ENCODE data around the gene MUC2. TPM values are rescaled to one million over a fixed set of nuclear protein-coding genes. Genes with fewer than 3 reads are reported as not detected.

MUC2 gene
- total RNA-seq, 1 experiment from 2014 or later, result 0.47 TPM

DNA sequence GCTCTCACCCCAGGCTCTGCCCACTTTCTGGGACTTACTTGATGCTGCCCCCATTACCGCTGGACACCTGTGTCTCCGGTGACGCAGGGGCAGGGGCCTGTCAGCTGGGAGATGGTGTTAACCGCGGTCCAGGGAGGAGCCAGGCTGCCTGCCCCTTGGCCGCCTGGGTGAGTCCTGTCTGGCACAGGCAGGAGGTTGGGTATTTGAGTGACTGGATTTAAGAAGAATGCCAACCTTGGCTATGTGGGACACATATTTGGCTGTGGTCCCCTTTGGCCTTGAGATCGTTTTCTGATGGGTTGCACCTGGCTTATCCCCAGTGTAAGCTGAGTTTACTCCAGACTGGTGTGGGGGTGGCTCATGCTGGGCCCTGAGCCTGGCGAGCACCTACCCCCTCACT is 40.7 kb upstream of the MUC2 start:
- Histone ChIP-seq H3K27ac (ENCODE audit: low read depth, low read length) (no peak overlapping the region), H3K36me3 (ENCODE audit: control insufficient read depth in 1 of 2, insufficient read depth in 2 of 2, low read length in 2 of 2) (no peaks in the 10 kb centered on the region), H3K9ac (ENCODE audit: low read length) (no peak overlapping the region), H3K4me2 (ENCODE audit: low read length) (no peak overlapping the region), H3K4me1 (ENCODE audit: control insufficient read depth in 1 of 2, insufficient read depth in 2 of 2, low read length in 2 of 2) (no peaks in the 10 kb centered on the region), H3K79me2 (ENCODE audit: insufficient read depth, low read length) (no peaks in the 10 kb centered on the region), H3K27me3 (ENCODE audit: insufficient read depth, low read length) (no peaks in the 10 kb centered on the region), H2AFZ (ENCODE audit: low read depth, low read length, poor library complexity, severe bottlenecking) (no peak overlapping the region), H4K20me1 (ENCODE audit: insufficient read depth) (no peaks in the 10 kb centered on the region), H3K9me2 (ENCODE audit: insufficient read depth) (no peaks in the 10 kb centered on the region), H3K4me3 (replicated peaks in 1 of 2; ENCODE audit: low read depth in 1 of 2, low read length in 2 of 2) (no peak overlapping the region), H3K9me3 (ENCODE audit: control insufficient read depth in 1 of 2, insufficient read depth in 1 of 2, low read depth in 1 of 2, low read length in 2 of 2) (no peaks in the 10 kb centered on the region; a peak in 1 of 4 replicates)
- CTCF ChIA-PET, result no interaction called here
- intact Hi-C loops (cut with micrococcal nuclease), result no loop called here
- DNase-seq (ENCODE audit: low read depth, low spot score) (no peak), ATAC-seq (no peak)
- RAD21 ChIA-PET (ENCODE audit: low non-redundant PET in 1 of 2, low total read pairs in 2 of 2, uncharacterized antibody in 2 of 2, unreplicated experiment in 2 of 2), result no interaction called here
- POLR2A ChIA-PET, result no interaction called here
- no TSS peak for BruUV-seq (replicated peaks)
- TF ChIP-seq ZNF274 (IDR thresholded peaks at IDR 0.05; ENCODE audit: low read depth, low read length) (no peak), EZH2 (IDR thresholded peaks at IDR 0.05) (no peak), POLR2A (IDR thresholded peaks at IDR 0.05; ENCODE audit: borderline replicate concordance, extremely low read depth, insufficient read depth, insufficient read length) (no peak), TCF7L2 (IDR thresholded peaks at IDR 0.05; ENCODE audit: borderline replicate concordance, extremely low read depth, insufficient read depth, insufficient read length) (no peak), SIN3A (IDR thresholded peaks at IDR 0.05; ENCODE audit: low read depth) (no peak), SP1 (IDR thresholded peaks at IDR 0.05; ENCODE audit: low read depth) (no peak), MAX (IDR thresholded peaks at IDR 0.05) (no peak), ZFX (IDR thresholded peaks at IDR 0.05) (no peak), POLR2AphosphoS5 (IDR thresholded peaks at IDR 0.05; ENCODE audit: low read depth, low read length) (no peak), CEBPB (IDR thresholded peaks at IDR 0.05; ENCODE audit: low read depth) (no peak), EZH2phosphoT487 (IDR thresholded peaks at IDR 0.05; ENCODE audit: borderline replicate concordance) (no peak), ZBTB33 (IDR thresholded peaks at IDR 0.05; ENCODE audit: extremely low read depth, insufficient replicate concordance, low read length) (no peak), ATF3 (IDR thresholded peaks at IDR 0.05) (no peak), SRF (IDR thresholded peaks at IDR 0.05; ENCODE audit: low read depth) (no peak)
- TF ChIP-seq, protein P1, sequence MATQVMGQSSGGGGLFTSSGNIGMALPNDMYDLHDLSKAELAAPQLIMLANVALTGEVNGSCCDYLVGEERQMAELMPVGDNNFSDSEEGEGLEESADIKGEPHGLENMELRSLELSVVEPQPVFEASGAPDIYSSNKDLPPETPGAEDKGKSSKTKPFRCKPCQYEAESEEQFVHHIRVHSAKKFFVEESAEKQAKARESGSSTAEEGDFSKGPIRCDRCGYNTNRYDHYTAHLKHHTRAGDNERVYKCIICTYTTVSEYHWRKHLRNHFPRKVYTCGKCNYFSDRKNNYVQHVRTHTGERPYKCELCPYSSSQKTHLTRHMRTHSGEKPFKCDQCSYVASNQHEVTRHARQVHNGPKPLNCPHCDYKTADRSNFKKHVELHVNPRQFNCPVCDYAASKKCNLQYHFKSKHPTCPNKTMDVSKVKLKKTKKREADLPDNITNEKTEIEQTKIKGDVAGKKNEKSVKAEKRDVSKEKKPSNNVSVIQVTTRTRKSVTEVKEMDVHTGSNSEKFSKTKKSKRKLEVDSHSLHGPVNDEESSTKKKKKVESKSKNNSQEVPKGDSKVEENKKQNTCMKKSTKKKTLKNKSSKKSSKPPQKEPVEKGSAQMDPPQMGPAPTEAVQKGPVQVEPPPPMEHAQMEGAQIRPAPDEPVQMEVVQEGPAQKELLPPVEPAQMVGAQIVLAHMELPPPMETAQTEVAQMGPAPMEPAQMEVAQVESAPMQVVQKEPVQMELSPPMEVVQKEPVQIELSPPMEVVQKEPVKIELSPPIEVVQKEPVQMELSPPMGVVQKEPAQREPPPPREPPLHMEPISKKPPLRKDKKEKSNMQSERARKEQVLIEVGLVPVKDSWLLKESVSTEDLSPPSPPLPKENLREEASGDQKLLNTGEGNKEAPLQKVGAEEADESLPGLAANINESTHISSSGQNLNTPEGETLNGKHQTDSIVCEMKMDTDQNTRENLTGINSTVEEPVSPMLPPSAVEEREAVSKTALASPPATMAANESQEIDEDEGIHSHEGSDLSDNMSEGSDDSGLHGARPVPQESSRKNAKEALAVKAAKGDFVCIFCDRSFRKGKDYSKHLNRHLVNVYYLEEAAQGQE (IDR thresholded peaks at IDR 0.05; ENCODE audit: low read depth), result no peak
